ENCODE measurements around the gene ZMYND12. TPM values are rescaled to one million over a fixed set of nuclear protein-coding genes. Genes with fewer than 3 reads are reported as not detected.
"Not testable (repeated sequence)": the region's sequence is repeated elsewhere in the genome, so short reads cannot be mapped to it uniquely, and the experiment has no call there.

The ZMYND12 gene, protein sequence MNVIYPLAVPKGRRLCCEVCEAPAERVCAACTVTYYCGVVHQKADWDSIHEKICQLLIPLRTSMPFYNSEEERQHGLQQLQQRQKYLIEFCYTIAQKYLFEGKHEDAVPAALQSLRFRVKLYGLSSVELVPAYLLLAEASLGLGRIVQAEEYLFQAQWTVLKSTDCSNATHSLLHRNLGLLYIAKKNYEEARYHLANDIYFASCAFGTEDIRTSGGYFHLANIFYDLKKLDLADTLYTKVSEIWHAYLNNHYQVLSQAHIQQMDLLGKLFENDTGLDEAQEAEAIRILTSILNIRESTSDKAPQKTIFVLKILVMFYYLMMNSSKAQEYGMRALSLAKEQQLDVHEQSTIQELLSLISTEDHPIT
- polyA plus RNA-seq: 1.3 TPM
- long read RNA-seq, donor 1: 0 reads
- long read RNA-seq, donor 2: 0 reads
- long read RNA-seq, donor 3: 0 reads
- long read RNA-seq, donor 4: 0 reads
- long read RNA-seq, donor 5: 0 reads
- long read RNA-seq, donor 6, partial matches to known transcripts: 21 of 149 reads
- long read RNA-seq, donor 6, other reads (novel, unspliced or antisense): 128 of 149 reads
- long read RNA-seq, donor 7: 0 reads
- long read RNA-seq, donor 8, partial matches to known transcripts: 0 of 1 reads
- long read RNA-seq, donor 8, other reads (novel, unspliced or antisense): 0 of 1 reads
- long read RNA-seq, donor 9, partial matches to known transcripts: 70 of 136 reads
- long read RNA-seq, donor 9, other reads (novel, unspliced or antisense): 66 of 136 reads
- long read RNA-seq, donor 10, partial matches to known transcripts: 0 of 1 reads
- long read RNA-seq, donor 10, other reads (novel, unspliced or antisense): 0 of 1 reads
- long read RNA-seq, donor 11: 0 reads

DNA sequence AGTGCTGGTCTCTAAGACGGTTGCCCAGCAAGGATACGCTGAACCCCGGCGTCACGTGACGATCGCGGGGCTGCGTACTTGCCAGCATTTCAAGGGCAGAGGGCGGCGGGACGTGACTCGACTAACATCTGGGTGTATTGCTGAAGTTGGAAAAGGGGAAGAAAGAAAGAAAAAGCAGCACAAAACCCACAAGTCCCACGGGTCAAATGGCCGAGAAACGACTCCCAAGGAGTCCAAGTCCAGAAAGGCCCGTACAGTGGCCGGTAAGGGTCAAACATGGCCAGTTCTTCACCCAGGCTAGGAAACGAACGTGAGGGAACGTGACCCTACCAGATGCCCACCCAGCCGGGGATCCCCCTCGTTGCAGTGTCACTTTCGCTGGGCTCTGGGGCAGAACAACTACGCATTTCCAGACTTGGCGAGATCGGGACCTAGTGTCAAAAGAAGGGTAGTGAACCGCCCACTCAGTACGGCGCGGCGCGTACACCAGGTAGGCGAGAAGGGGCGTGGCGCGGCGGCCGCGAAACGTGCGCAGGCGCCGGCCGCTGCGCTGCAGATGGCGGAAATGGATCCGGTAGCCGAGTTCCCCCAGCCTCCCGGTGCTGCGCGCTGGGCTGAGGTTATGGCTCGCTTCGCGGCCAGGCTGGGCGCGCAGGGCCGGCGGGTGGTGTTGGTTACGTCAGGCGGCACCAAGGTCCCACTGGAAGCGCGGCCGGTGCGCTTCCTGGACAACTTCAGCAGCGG is at the start of gene ZMYND12, which contains the start of gene PPCS:
Gene ZMYND12, minus strand, starts transcription at position 13 of the 744 bp plus-strand sequence. CDS start 25 bp downstream, outside the sequence.
Gene PPCS, plus strand, starts transcription at position 534 of the 744 bp plus-strand sequence. Its CDS starts 23 bp downstream, at position 557.
- no CpG with 5 or more reads among the region's 66 CpGs for WGBS (ENCODE audit: insufficient coverage, low lambda C conversion rate)
- no peaks in the 10 kb centered on the region for H3K27me3 ChIP-seq (ENCODE audit: control insufficient read depth, insufficient read depth, low read length)
- H3K9me3 ChIP-seq (ENCODE audit: control insufficient read depth, low read depth, low read length): peaks cover 5% of the 10 kb centered on the region
- peaks cover 31% of the 10 kb centered on the region for H3K4me1 ChIP-seq (ENCODE audit: control insufficient read depth, insufficient read depth, low read length)
- H3K4me3 ChIP-seq (ENCODE audit: low read length): peak within 1 kb of the TSS; percentile 88
- DNase-seq: peak; percentile 83 to 96
- peak within 1 kb of the TSS; percentile 98 for H3K27ac ChIP-seq (ENCODE audit: low read length)
- peaks cover 21% of the 10 kb centered on the region for H3K36me3 ChIP-seq (ENCODE audit: control insufficient read depth, insufficient read depth, low read length)

DNA sequence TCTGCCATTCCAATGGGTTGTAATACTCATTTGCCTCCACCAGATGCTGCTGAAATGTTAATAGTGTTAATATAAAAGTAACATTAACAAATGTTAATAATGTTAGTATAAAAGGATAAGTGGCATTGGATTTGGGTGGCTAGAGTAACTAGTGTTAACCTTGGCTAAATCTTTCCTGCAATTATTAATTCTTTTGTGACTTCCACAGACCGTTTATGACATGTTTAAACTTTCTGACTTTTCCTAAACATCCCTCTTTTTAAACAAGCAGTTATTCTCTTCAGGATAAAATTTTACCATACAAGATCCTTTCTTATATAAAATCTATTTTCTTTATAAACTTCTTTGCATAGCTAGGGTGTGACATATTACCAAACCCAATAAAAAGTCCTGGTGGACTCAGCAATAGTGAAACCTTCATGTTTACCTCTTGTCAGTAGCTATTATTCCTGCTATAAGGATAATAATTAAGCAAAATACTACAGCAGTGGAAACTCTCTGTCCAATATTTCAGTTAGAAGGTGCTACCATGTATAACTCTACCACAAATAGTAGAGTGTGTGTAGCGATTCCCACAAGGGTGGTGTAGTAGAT is 48.8 kb upstream of the ZMYND12 start:
- no CpG with 5 or more reads among the region's 2 CpGs for WGBS (ENCODE audit: insufficient coverage, low lambda C conversion rate)
- Histone ChIP-seq H3K9me3 (ENCODE audit: control insufficient read depth, low read depth, low read length) (peaks cover 14% of the 10 kb centered on the region), H3K27me3 (ENCODE audit: control insufficient read depth, insufficient read depth, low read length) (no peaks in the 10 kb centered on the region), H3K36me3 (ENCODE audit: control insufficient read depth, insufficient read depth, low read length) (peaks cover 9% of the 10 kb centered on the region), H3K4me3 (ENCODE audit: low read length) (no peak overlapping the region), H3K27ac (ENCODE audit: low read length) (no peak overlapping the region), H3K4me1 (ENCODE audit: control insufficient read depth, insufficient read depth, low read length) (no peaks in the 10 kb centered on the region)
- no peak for DNase-seq

GRCh38 chr1:42502031-42502430 is 46.2 kb upstream of the ZMYND12 start:
- not testable (repeated sequence) for H3K27ac ChIP-seq (ENCODE audit: low read length); DNase-seq; H3K27me3 ChIP-seq (ENCODE audit: control insufficient read depth, insufficient read depth, low read length); H3K4me1 ChIP-seq (ENCODE audit: control insufficient read depth, insufficient read depth, low read length); H3K36me3 ChIP-seq (ENCODE audit: control insufficient read depth, insufficient read depth, low read length); H3K4me3 ChIP-seq (ENCODE audit: low read length)
- peaks cover 13% of the 10 kb centered on the region for H3K9me3 ChIP-seq (ENCODE audit: control insufficient read depth, low read depth, low read length)
- WGBS (ENCODE audit: insufficient coverage, low lambda C conversion rate): no CpG with 5 or more reads among the region's 11 CpGs

- Histone ChIP-seq H3K27me3 (ENCODE audit: control insufficient read depth, insufficient read depth, low read length) (no peaks in the 10 kb centered on the region), H3K9me3 (ENCODE audit: control insufficient read depth, low read depth, low read length) (no peaks in the 10 kb centered on the region), H3K4me1 (ENCODE audit: control insufficient read depth, insufficient read depth, low read length) (no peaks in the 10 kb centered on the region), H3K36me3 (ENCODE audit: control insufficient read depth, insufficient read depth, low read length) (peaks cover 2% of the 10 kb centered on the region), H3K27ac (ENCODE audit: low read length) (no peak overlapping the region), H3K4me3 (ENCODE audit: low read length) (no peak overlapping the region)
- 94% methylated on average over 2 of the region's 3 CpGs for WGBS (ENCODE audit: insufficient coverage, low lambda C conversion rate)
- DNase-seq: no peak
Observed at GRCh38 chr1:42490237-42490636, 34.4 kb upstream of the ZMYND12 start.

GRCh38 chr1:42484382-42484781 is 28.6 kb upstream of the ZMYND12 start:
- Histone ChIP-seq H3K27ac (ENCODE audit: low read length) (no peak overlapping the region), H3K4me3 (ENCODE audit: low read length) (no peak overlapping the region), H3K4me1 (ENCODE audit: control insufficient read depth, insufficient read depth, low read length) (no peaks in the 10 kb centered on the region), H3K27me3 (ENCODE audit: control insufficient read depth, insufficient read depth, low read length) (no peaks in the 10 kb centered on the region), H3K9me3 (ENCODE audit: control insufficient read depth, low read depth, low read length) (no peaks in the 10 kb centered on the region), H3K36me3 (ENCODE audit: control insufficient read depth, insufficient read depth, low read length) (no peaks in the 10 kb centered on the region)
- no peak for DNase-seq
- no CpG with 5 or more reads among the region's 2 CpGs for WGBS (ENCODE audit: insufficient coverage, low lambda C conversion rate)

- Histone ChIP-seq H3K4me1 (ENCODE audit: control insufficient read depth, insufficient read depth, low read length) (no peaks in the 10 kb centered on the region), H3K27me3 (ENCODE audit: control insufficient read depth, insufficient read depth, low read length) (no peaks in the 10 kb centered on the region), H3K27ac (ENCODE audit: low read length) (no peak overlapping the region), H3K36me3 (ENCODE audit: control insufficient read depth, insufficient read depth, low read length) (no peaks in the 10 kb centered on the region), H3K9me3 (ENCODE audit: control insufficient read depth, low read depth, low read length) (no peaks in the 10 kb centered on the region), H3K4me3 (ENCODE audit: low read length) (no peak overlapping the region)
- DNase-seq: no peak
- 80% methylated on average over 2 of the region's 2 CpGs for WGBS (ENCODE audit: insufficient coverage, low lambda C conversion rate)
Observed at GRCh38 chr1:42482635-42483153, 26.9 kb upstream of the ZMYND12 start.

DNA sequence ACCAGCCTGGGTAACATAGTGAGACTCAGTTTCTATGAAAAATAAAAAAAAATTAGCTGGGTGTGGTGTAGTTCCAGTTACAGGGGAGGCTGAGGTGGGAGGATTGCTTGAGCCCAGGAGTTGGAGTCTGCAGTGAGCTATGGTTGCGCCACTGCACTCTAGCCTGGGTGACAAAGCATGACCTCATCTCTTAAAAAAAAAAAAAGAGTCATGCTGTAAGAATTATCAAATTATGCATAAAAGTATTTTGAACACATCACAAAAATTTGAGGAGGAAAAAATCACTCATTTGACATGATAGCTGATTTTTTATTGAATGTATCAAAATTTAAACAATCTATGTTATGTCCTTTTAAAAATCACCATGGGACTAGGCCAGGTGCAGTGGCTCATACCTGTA is 25.1 kb upstream of the ZMYND12 start:
- DNase-seq: no peak
- no peaks in the 10 kb centered on the region for H3K36me3 ChIP-seq (ENCODE audit: control insufficient read depth, insufficient read depth, low read length)
- H3K4me3 ChIP-seq (ENCODE audit: low read length): no peak overlapping the region
- H3K27ac ChIP-seq (ENCODE audit: low read length): no peak overlapping the region
- no peaks in the 10 kb centered on the region for H3K9me3 ChIP-seq (ENCODE audit: control insufficient read depth, low read depth, low read length)
- no peaks in the 10 kb centered on the region for H3K4me1 ChIP-seq (ENCODE audit: control insufficient read depth, insufficient read depth, low read length)
- no peaks in the 10 kb centered on the region for H3K27me3 ChIP-seq (ENCODE audit: control insufficient read depth, insufficient read depth, low read length)
- WGBS (ENCODE audit: insufficient coverage, low lambda C conversion rate): no CpG with 5 or more reads among the region's 1 CpG

GRCh38 chr1:42479621-42480020 is 23.8 kb upstream of the ZMYND12 start:
- no peak overlapping the region for H3K27ac ChIP-seq (ENCODE audit: low read length)
- no peaks in the 10 kb centered on the region for H3K9me3 ChIP-seq (ENCODE audit: control insufficient read depth, low read depth, low read length)
- no peaks in the 10 kb centered on the region for H3K4me1 ChIP-seq (ENCODE audit: control insufficient read depth, insufficient read depth, low read length)
- H3K4me3 ChIP-seq (ENCODE audit: low read length): no peak overlapping the region
- no peaks in the 10 kb centered on the region for H3K27me3 ChIP-seq (ENCODE audit: control insufficient read depth, insufficient read depth, low read length)
- no CpG with 5 or more reads among the region's 4 CpGs for WGBS (ENCODE audit: insufficient coverage, low lambda C conversion rate)
- no peak for DNase-seq
- no peaks in the 10 kb centered on the region for H3K36me3 ChIP-seq (ENCODE audit: control insufficient read depth, insufficient read depth, low read length)

DNA sequence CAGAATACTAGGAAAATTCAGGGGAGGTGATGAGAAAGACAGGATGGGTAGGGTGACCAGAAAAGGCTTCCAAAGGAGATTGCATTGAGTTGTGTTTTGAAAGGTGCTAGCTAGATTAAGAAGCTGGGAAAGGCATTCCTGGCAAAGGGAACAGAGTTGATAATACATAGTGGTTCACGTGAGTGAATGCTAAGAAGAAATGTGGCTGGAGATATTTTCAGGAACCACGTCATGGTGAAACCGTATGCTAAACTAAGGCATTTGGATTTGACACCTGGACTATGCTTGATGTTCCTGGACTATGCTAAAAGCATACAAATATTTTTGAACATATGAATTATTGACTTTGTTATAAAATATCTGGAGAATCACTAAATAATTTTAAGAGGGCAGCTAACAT is 22.0 kb upstream of the ZMYND12 start:
- no CpG with 5 or more reads among the region's 3 CpGs for WGBS (ENCODE audit: insufficient coverage, low lambda C conversion rate)
- no peak overlapping the region for H3K27ac ChIP-seq (ENCODE audit: low read length)
- DNase-seq: no peak

More for the DNA sequence above, 22.0 kb upstream of the ZMYND12 start:
- no peaks in the 10 kb centered on the region for H3K9me3 ChIP-seq (ENCODE audit: control insufficient read depth, low read depth, low read length)
- no peaks in the 10 kb centered on the region for H3K4me1 ChIP-seq (ENCODE audit: control insufficient read depth, insufficient read depth, low read length)
- H3K36me3 ChIP-seq (ENCODE audit: control insufficient read depth, insufficient read depth, low read length): no peaks in the 10 kb centered on the region
- no peaks in the 10 kb centered on the region for H3K27me3 ChIP-seq (ENCODE audit: control insufficient read depth, insufficient read depth, low read length)
- H3K4me3 ChIP-seq (ENCODE audit: low read length): no peak overlapping the region
